Left ventricle myocardium inferior (tissue), 1 donor: ENCODE results near the gene LLPH. TPM values are rescaled to one million over a fixed set of nuclear protein-coding genes. Genes with fewer than 3 reads are reported as not detected.

Source experiments
- DNase-seq: peaks from one replicate; pipeline ENCODE4 v3.0.0-alpha.2; 2020
- H3K27ac ChIP-seq: fragments of 200-600 bp; replicated peaks from 2 replicates; pipeline ENCODE4 v1.8.0; 2021
- H3K27me3 ChIP-seq: fragments of 200-600 bp; 2 replicates; pipeline ENCODE4 v1.8.0; 2021; ENCODE audit warnings: low read depth
- H3K36me3 ChIP-seq: fragments of 200-600 bp; 2 replicates; pipeline ENCODE4 v1.8.0; 2021
- H3K4me1 ChIP-seq: fragments of 200-600 bp; 2 replicates; pipeline ENCODE4 v1.8.0; 2021
- H3K4me3 ChIP-seq: fragments of 200-600 bp; 2 replicates; pipeline ENCODE4 v1.8.0; 2021; ENCODE audit warnings: mild to moderate bottlenecking, moderate library complexity
- H3K9me3 ChIP-seq: fragments of 200-600 bp; replicated peaks from 2 replicates; pipeline ENCODE4 v1.8.0; 2021
- CTCF ChIP-seq: fragments of 200-600 bp; IDR thresholded peaks from 2 replicates; pipeline ENCODE4 v1.8.0; 2021; ENCODE audit warnings: antibody characterized with exemption, mild to moderate bottlenecking, borderline replicate concordance
- intact Hi-C: fragments of 100-400 bp; cut with micrococcal nuclease; formaldehyde crosslinking; loops from one replicate; pipeline ENCODE4 v1.11.0; 2022
- total RNA-seq: library from RNA; stranded (reverse); fragmentation: NEBNext Ultra II Directional; extraction: Animal tissue kit (Norgen Biotek cat#: 25700); gene quantifications from one replicate; pipeline ENCODE4 v1.2.1, GENCODE V29; 2021
- donor health status: DM: no; HTN: yes; CAD: no; lungs with severe emphysema.

LLPH gene
- total RNA-seq, 1 donor from 2014 or later, result 22.1 TPM

GRCh38 chr12:66162701-66163100, 32.2 kb upstream of the LLPH start:
- peaks cover 29% of the 10 kb centered on the region for H3K36me3 ChIP-seq
- peaks cover 8% of the 10 kb centered on the region for H3K9me3 ChIP-seq
- H3K4me1 ChIP-seq, result peaks cover 54% of the 10 kb centered on the region
- intact Hi-C loops, result no loop called here
- TF ChIP-seq CTCF, result no peak
- H3K27me3 ChIP-seq, result no peaks in the 10 kb centered on the region
- H3K27ac ChIP-seq, result no peak overlapping the region
- H3K4me3 ChIP-seq, result no peak overlapping the region
- DNase-seq, result no peak

- H3K9me3 ChIP-seq, result peaks cover 8% of the 10 kb centered on the region
- H3K36me3 ChIP-seq, result peaks cover 29% of the 10 kb centered on the region
- intact Hi-C loops, result no loop called here
- DNase-seq, result no peak
- TF ChIP-seq CTCF, result no peak
- no peaks in the 10 kb centered on the region for H3K27me3 ChIP-seq
- H3K27ac ChIP-seq, result no peak overlapping the region
- peaks cover 44% of the 10 kb centered on the region for H3K4me1 ChIP-seq
- no peak overlapping the region for H3K4me3 ChIP-seq
Observed at GRCh38 chr12:66160704-66161103, 30.2 kb upstream of the LLPH start.

GRCh38 chr12:66159123-66159522, 28.6 kb upstream of the LLPH start:
- TF ChIP-seq CTCF, result no peak
- Histone ChIP-seq H3K4me3 (no peak overlapping the region), H3K4me1 (peaks cover 49% of the 10 kb centered on the region), H3K9me3 (no peaks in the 10 kb centered on the region), H3K27me3 (no peaks in the 10 kb centered on the region), H3K27ac (no peak overlapping the region), H3K36me3 (peaks cover 24% of the 10 kb centered on the region)
- no peak for DNase-seq
- intact Hi-C loops, result no loop called here

GRCh38 chr12:66156654-66157053, 26.1 kb upstream of the LLPH start:
- Histone ChIP-seq H3K9me3 (no peaks in the 10 kb centered on the region), H3K27me3 (no peaks in the 10 kb centered on the region), H3K36me3 (peaks cover 30% of the 10 kb centered on the region), H3K4me1 (peaks cover 27% of the 10 kb centered on the region), H3K27ac (no peak overlapping the region), H3K4me3 (no peak overlapping the region)
- DNase-seq, result no peak
- no peak for TF ChIP-seq CTCF
- intact Hi-C loops, result no loop called here

- Histone ChIP-seq H3K27me3 (no peaks in the 10 kb centered on the region), H3K36me3 (peaks cover 26% of the 10 kb centered on the region), H3K9me3 (no peaks in the 10 kb centered on the region), H3K4me3 (no peak overlapping the region), H3K4me1 (peaks cover 22% of the 10 kb centered on the region), H3K27ac (peak overlapping the region; percentile 36)
- TF ChIP-seq CTCF, result no peak
- DNase-seq, result no peak
- intact Hi-C loops, result no loop called here
Observed at GRCh38 chr12:66154776-66155175, 24.2 kb upstream of the LLPH start.

GRCh38 chr12:66152732-66153131, 22.2 kb upstream of the LLPH start:
- intact Hi-C loops, result no loop called here
- no peak overlapping the region for H3K27ac ChIP-seq
- no peak overlapping the region for H3K4me3 ChIP-seq
- H3K4me1 ChIP-seq, result peaks cover 19% of the 10 kb centered on the region
- peaks cover 36% of the 10 kb centered on the region for H3K36me3 ChIP-seq
- H3K27me3 ChIP-seq, result no peaks in the 10 kb centered on the region
- no peak for DNase-seq
- no peak for TF ChIP-seq CTCF
- H3K9me3 ChIP-seq, result no peaks in the 10 kb centered on the region
